Skeletal muscle tissue (tissue), 4 donors: ENCODE measurements around the gene RASAL3. TPM values are rescaled to one million over a fixed set of nuclear protein-coding genes. Genes with fewer than 3 reads are reported as not detected.

Experiments used
- H3K27ac ChIP-seq: one replicate; pipeline ENCODE4 v1.7.0; 2013; ENCODE audit warnings: mild to moderate bottlenecking, low read depth, low read length, inconsistent platforms
- H3K27me3 ChIP-seq, 3 donors: one replicate each; pipeline ENCODE4 v1.7.0; 2013; ENCODE audit warnings: low read length in 3 of 3; ENCODE audit not compliant: control insufficient read depth in 3 of 3, insufficient read depth in 3 of 3
- H3K36me3 ChIP-seq, 3 donors: one replicate each; pipeline ENCODE4 v1.7.0; 2013; ENCODE audit warnings: low read length in 3 of 3; ENCODE audit not compliant: control insufficient read depth in 3 of 3, insufficient read depth in 3 of 3
- H3K4me1 ChIP-seq, 3 donors: one replicate each; pipeline ENCODE4 v1.7.0; 2013; ENCODE audit warnings: low read length in 3 of 3, mild to moderate bottlenecking in 3 of 3; ENCODE audit not compliant: control insufficient read depth in 3 of 3, insufficient read depth in 3 of 3
- H3K4me3 ChIP-seq, 3 donors: one replicate each; pipeline ENCODE4 v1.7.0; 2013; ENCODE audit warnings: low read length in 3 of 3
- H3K9ac ChIP-seq, 3 donors: one replicate each; pipeline ENCODE4 v1.7.0; 2013; ENCODE audit warnings: low read length in 3 of 3, mild to moderate bottlenecking in 3 of 3, moderate library complexity in 2 of 3, low read depth in 1 of 3
- H3K9me3 ChIP-seq, 3 donors: one replicate each; pipeline ENCODE4 v1.7.0; 2013; ENCODE audit warnings: low read length in 3 of 3; ENCODE audit not compliant: control insufficient read depth in 3 of 3
- total RNA-seq: library from RNA; depleted of rRNA; stranded (reverse); fragments of >200 nt; gene quantifications from one replicate; pipeline ENCODE4 v1.2.3, GENCODE V29; 2014
- donor health status: Osteomylitis.

The RASAL3 gene
- total RNA-seq: 0.52 TPM

DNA sequence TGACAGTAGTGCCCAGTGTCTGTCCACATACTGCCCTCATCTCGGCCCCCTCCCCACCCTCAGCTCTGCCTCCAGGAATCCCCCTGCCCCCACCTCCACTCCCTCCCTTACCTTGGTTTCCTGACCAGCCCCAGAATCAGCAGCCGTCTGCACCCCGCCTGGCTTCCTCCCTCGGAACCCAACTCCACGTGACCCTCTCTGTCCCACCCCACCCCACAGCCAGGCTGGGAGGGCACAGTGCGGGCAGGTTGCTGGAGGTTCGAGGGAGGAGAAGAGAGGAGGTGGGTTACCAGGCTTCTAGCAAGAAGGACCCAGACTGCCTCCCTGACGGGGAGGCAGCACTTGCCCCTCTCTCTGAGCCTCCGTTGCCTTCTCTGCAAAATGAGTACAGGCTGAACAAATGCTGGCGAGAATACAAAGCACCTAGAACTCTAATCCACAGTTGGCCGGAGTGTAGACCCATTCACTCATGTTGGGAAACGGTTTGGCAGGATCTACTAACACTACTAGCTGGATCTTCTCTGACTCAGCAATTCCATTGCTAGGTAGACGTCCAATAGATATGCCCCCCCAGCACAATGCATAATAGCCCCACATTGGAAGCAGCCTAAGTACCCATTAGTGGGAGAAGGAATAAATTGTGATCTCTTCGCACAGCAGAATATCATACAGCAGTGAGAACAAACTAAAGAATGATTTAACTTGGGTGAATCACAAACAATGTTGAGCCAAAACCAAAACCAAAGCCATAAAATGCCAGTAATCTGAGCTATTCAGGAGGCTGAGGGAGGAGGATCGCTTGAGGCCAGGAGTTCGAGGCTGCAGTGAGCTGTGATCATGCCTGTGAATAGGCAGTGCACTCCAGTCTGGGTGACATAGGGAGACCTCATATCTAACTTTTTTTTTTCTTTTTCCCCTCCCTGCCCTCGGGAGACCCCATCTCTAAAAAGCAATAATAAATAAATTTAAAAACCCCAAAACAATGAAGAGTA lies at the start of gene RASAL3:
Gene RASAL3 (minus strand): TSS at position 151 of the 992 bp plus-strand sequence. CDS start 186 bp downstream, outside the sequence.
- Histone ChIP-seq H3K36me3 (no peaks in the 10 kb centered on the region), H3K4me3 (peak within 1 kb of the TSS in 2 of 3 donors; percentile 35 to 43), H3K27ac (no peak within 1 kb of the TSS), H3K27me3 (peaks cover 18 to 35% (median 22%) of the 10 kb centered on the region in 3 donors), H3K9ac (peak within 1 kb of the TSS in 2 of 3 donors; percentile 32 to 33), H3K9me3 (no peaks in the 10 kb centered on the region), H3K4me1 (peaks cover 0 to 11% (median 5%) of the 10 kb centered on the region in 3 donors)

DNA sequence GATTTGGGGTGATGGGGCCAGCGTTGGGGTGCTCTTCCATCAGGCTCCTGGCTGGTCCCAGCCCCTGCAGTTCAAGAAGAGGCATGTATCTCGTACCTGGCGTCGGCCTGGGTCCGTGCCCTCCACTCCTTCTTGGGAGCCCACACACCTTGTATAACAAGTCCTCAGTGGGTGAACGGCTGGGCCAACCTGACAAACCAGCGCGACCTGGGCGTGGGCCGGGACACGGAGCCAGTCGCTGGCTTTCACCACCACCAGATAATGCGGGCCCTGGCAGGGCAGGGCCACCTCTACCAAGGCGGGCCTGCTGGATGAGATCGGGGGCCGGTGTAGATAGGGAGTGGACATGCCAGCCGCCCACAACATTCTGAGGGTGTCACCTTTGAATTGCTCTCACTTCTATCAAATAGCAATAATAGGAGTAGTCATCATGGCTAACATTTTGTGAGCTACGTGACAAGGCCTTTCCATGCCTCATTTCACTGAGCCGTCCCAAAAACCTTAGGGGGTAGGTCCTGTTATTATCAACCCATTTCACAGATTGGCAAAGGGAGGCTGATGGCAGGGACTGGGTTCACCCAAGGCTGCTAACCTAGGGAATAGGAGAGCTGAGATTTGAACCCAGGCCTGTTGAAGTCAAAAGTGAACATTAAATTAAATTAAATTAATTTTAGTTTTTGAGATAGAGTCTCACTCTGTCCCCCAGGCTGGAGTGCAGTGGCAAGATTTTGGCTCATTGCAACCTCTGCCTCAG lies 47.5 kb upstream of the RASAL3 start:
- H3K9me3 ChIP-seq: peaks cover 0 to 2% (median 0%) of the 10 kb centered on the region in 3 donors
- no peaks in the 10 kb centered on the region for H3K36me3 ChIP-seq
- H3K4me3 ChIP-seq: no peak overlapping the region
- H3K27me3 ChIP-seq: peaks cover 18 to 39% (median 29%) of the 10 kb centered on the region in 3 donors
- H3K4me1 ChIP-seq: no peaks in the 10 kb centered on the region
- H3K9ac ChIP-seq: no peak overlapping the region
- H3K27ac ChIP-seq: no peak overlapping the region

DNA sequence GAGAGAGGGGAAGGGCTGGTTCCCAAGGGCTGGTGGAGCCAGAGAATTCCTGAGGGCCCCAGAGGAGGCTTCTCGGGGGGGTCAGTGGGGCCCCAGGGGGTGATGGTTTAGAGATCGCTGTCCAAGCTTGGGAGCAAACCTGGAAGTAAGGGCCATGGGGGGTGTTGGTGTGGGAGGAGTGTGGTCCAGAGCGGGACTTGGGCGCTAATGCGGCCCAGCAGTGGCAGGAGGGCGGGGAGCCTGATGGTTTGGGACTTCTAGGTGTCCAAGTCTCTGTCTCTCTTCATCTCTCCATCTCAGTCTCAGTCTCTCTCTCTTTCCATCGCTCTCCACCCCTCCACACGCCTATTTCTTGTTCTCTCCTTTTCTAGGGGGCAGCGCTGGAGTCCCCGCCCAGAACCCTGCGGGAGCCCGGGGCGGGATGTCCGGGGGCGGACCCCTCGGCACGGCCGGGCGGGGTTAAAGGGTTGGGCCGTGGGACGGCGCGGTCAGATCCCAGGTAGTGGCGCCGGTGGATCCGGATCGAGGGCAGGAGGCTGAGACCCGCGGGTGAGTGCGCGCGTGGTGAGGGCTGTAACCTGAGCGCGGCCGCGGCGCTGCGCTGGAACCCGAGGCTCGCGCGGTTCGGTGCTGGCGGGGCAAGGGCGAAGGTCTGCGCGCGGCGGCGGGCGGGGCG lies 43.8 kb upstream of the RASAL3 start, which contains the start of gene CYP4F22:
Gene CYP4F22 (plus strand): TSS at position 491 of the 676 bp plus-strand sequence. CDS start 16,812 bp downstream, outside the sequence.
- Histone ChIP-seq H3K36me3 (no peaks in the 10 kb centered on the region), H3K27me3 (peaks cover 26 to 50% (median 38%) of the 10 kb centered on the region in 3 donors), H3K9me3 (no peaks in the 10 kb centered on the region), H3K9ac (no peak within 1 kb of the TSS), H3K27ac (no peak within 1 kb of the TSS), H3K4me3 (no peak within 1 kb of the TSS), H3K4me1 (no peaks in the 10 kb centered on the region)

DNA sequence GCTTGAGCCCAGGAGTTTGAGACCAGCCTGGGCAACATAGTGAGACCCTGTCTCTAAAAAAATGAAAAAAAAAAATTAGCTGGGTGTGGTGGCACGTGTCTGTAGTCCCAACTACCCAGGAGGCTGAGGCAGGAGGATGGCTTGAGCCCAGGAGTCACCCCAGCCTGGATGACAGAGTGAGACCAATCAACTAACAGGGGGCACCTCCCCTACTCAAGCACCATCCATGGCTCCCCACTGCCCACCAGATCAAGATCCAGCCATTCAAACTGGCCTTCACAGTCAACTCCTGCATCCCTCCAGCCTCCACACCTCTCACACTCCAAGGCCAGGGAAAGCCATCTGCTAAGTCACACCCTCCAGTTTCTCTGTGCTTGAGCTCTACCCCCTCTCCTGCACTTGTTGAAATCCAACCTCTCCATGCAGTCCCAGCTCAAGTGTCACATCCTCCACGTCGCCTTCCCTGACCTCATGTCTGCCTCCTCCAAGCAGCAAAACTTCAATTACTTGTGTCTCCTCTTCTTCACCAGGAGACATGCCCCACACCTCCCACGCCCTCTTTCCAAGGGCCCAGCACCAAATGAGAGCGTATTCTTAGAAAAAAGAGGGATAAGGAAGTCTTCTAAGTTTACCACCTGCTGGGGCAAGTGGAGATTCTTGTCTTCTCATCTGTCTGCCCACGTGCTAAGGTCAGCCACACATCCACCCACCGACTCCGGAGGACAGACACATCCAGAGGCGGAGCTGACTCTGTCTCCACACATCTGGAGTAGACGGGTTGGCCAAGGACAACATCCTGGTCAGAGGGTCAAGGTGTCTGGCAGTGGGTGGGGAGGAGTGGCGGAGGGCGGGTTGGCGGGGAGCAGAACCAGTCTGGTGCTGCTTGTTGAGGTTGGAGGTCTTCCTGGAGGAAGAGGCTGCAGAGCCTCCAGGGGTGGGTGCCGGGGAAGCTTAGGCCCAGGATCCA lies 43.0 kb upstream of the RASAL3 start:
- Histone ChIP-seq H3K4me3 (no peak overlapping the region), H3K27ac (no peak overlapping the region), H3K27me3 (peaks cover 26 to 52% (median 40%) of the 10 kb centered on the region in 3 donors), H3K4me1 (no peaks in the 10 kb centered on the region), H3K9me3 (no peaks in the 10 kb centered on the region), H3K9ac (no peak overlapping the region), H3K36me3 (no peaks in the 10 kb centered on the region)

DNA sequence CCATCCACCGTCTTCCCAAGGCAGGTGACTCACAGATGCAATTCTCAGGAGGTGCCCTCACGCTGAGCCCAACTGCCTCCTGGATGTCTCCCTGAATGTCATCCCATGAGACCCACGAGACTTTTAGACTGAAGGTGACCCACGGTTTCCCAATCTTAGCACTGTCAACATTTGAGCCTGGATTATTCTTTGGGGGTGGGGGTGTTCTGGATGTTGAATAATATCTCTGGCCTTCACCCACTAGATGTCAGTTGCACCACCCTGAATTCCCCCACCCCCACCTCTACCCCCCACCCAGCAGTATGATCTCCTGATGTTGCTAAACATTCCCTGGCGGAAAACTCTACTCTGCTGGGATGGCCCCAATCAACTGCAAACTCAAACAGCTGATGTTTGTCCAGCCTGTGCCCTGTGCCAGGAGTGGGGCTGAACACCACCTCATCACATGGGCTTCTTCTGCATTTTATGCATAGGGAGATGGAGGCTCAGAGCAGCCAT lies 41.8 kb upstream of the RASAL3 start:
- H3K9me3 ChIP-seq: no peaks in the 10 kb centered on the region
- H3K36me3 ChIP-seq: no peaks in the 10 kb centered on the region
- no peak overlapping the region for H3K9ac ChIP-seq
- no peak overlapping the region for H3K27ac ChIP-seq
- no peaks in the 10 kb centered on the region for H3K4me1 ChIP-seq
- no peak overlapping the region for H3K4me3 ChIP-seq
- peaks cover 26 to 46% (median 43%) of the 10 kb centered on the region in 3 donors for H3K27me3 ChIP-seq

DNA sequence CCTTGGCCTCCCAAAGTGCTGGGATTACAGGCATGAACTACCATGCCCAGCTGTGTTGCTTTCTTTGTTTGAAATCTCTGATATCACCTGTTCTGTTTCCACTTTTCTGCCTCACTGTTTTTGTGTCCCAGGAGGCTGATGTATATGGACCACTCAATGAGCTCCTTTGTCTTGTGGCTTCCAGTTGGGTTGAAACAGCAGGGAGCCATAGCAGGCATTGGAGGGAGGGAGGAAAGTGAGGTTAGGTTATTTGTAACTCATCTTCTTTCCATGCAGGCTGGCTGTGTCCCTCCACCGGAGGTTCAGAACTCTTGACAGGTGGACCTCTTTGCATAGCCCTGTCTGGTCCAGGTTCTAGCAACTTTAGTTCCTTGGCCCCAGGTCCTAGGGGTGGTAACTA lies 37.9 kb upstream of the RASAL3 start:
- H3K27me3 ChIP-seq: peaks cover 10 to 28% (median 24%) of the 10 kb centered on the region in 3 donors
- H3K9ac ChIP-seq: no peak overlapping the region
- no peaks in the 10 kb centered on the region for H3K36me3 ChIP-seq
- H3K4me3 ChIP-seq: no peak overlapping the region
- H3K9me3 ChIP-seq: no peaks in the 10 kb centered on the region
- no peaks in the 10 kb centered on the region for H3K4me1 ChIP-seq
- no peak overlapping the region for H3K27ac ChIP-seq

DNA sequence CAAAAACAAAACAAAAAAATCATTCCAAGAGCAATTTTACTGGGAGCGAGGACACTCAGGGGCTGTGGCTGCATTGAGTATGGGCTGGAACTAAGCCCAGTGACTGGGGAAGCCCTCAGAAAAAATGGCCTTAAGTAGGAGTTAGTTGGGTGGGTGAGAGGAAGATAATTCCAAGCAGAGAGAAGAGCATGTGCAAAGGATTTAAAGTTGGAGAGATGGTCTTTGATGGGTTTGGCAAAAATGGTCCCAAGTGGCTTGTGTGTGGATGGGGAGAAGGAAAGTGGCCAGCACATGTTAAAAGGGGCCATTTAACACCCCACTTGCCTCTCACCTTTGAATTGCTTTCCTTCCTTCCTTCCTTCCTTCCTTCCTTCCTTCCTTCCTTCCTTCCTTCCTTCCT lies 37.3 kb upstream of the RASAL3 start:
- Histone ChIP-seq H3K9ac (no peak overlapping the region), H3K4me1 (no peaks in the 10 kb centered on the region), H3K36me3 (no peaks in the 10 kb centered on the region), H3K9me3 (no peaks in the 10 kb centered on the region), H3K4me3 (no peak overlapping the region), H3K27ac (no peak overlapping the region), H3K27me3 (peaks cover 7 to 24% (median 20%) of the 10 kb centered on the region in 3 donors)

DNA sequence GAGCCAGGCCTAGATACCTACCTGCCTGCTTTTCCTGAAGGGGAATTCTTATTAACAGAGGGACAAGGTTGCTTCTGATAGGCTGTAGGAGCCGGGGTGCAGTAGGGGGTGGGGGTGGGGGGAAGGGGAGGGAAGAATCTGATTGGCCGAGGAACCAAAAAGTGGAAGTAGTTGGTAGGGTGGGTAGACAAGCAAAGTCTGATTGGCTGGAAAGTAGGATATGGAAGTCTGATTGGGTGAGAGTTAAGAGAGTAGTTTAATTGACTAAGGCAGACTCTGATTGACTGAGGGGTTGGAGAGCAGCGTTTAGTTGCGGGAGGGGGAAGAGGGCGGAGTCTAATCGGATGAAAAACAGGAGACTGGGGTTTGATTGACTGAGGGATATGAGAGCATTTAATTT lies 34.6 kb upstream of the RASAL3 start:
- H3K27ac ChIP-seq: no peak overlapping the region
- no peak overlapping the region for H3K4me3 ChIP-seq
- H3K4me1 ChIP-seq: no peaks in the 10 kb centered on the region
- no peaks in the 10 kb centered on the region for H3K36me3 ChIP-seq
- no peaks in the 10 kb centered on the region for H3K9me3 ChIP-seq
- H3K27me3 ChIP-seq: peaks cover 0 to 17% (median 13%) of the 10 kb centered on the region in 3 donors
- no peak overlapping the region for H3K9ac ChIP-seq
